ENCODE measurements around the gene FAM3A. TPM values are rescaled to one million over a fixed set of nuclear protein-coding genes. Genes with fewer than 3 reads are reported as not detected.

The FAM3A gene
- total and polyA plus RNA-seq, 10 of the 15 experiments (the other 5 are each of a cell fraction or from before 2014, with no cell fraction given): 0.29 to 21.1 (median 11.4) TPM

- TF ChIP-seq PRDM15 (CRISPR knock-in tag; IDR thresholded peaks at IDR 0.05): no peak
- 0 out of 2 replicates have a peak, but pooled peaks have one; percentile 69 for TF ChIP-seq MEF2A (IDR thresholded peaks at IDR 0.05; ENCODE audit: insufficient read depth, low read depth, low read length)
- TF ChIP-seq JUND (IDR thresholded peaks at IDR 0.05; ENCODE audit: low read depth, low read length): peak; percentile 18; the same call in 1 of the 2 replicates
- TF ChIP-seq TCF7 (IDR thresholded peaks at IDR 0.05; ENCODE audit: borderline replicate concordance): no peak
- no peak for TF ChIP-seq E2F8 (IDR thresholded peaks at IDR 0.05; ENCODE audit: low read depth, partially characterized antibody)
- no peak for TF ChIP-seq BCL3 (IDR thresholded peaks at IDR 0.05; ENCODE audit: borderline replicate concordance, insufficient read depth, low read depth, low read length, poor library complexity, severe bottlenecking)
- no peak for TF ChIP-seq MTA2 (IDR thresholded peaks at IDR 0.05; ENCODE audit: low read depth)
- TF ChIP-seq HDGF (IDR thresholded peaks at IDR 0.05): peak; percentile 50; the same call in 1 of the 2 replicates
- TF ChIP-seq HSF1 (IDR thresholded peaks at IDR 0.05; ENCODE audit: low read depth, low read length): no peak
- TF ChIP-seq SIN3A (IDR thresholded peaks at IDR 0.05; ENCODE audit: low read depth, low read length): 0 out of 2 replicates have a peak, but pooled peaks have one; percentile 22
- no peak for TF ChIP-seq FOXK2 (IDR thresholded peaks at IDR 0.05)
- peak; percentile 90 for TF ChIP-seq YY1 (IDR thresholded peaks at IDR 0.05; ENCODE audit: low read depth, low read length)
- TF ChIP-seq POLR2A (IDR thresholded peaks at IDR 0.05; ENCODE audit: low read depth, low read length): no peak
- TF ChIP-seq SUPT20H (IDR thresholded peaks at IDR 0.05; ENCODE audit: borderline replicate concordance, control insufficient read depth, low read depth, low read length): no peak
- peak; percentile 92; the same call in 1 of the 2 replicates for TF ChIP-seq STAT1 (conservative IDR thresholded peaks at IDR 0.05)
- TF ChIP-seq NR2F1 (conservative IDR thresholded peaks at IDR 0.05): peak; percentile 39; the same call in 1 of the 2 replicates
- no peak for TF ChIP-seq CBFB (IDR thresholded peaks at IDR 0.05; ENCODE audit: low read depth)
These were observed 18.7 kb upstream of the FAM3A start (continued) for GRCh38 chrX:154534526-154535322.
